Neural cell (in vitro differentiated cells): ENCODE data around the gene SLC12A7. TPM values are rescaled to one million over a fixed set of nuclear protein-coding genes. Genes with fewer than 3 reads are reported as not detected.

ENCODE experiments used
- H2AFZ ChIP-seq: fragments of 200-600, 300-800 bp; sonication (generic), shearing (Covaris generic); 2 replicates; pipeline ENCODE4 v1.6.0; 2014; ENCODE audit warnings: low read depth, mild to moderate bottlenecking, antibody characterized with exemption, low read length, moderate library complexity
- H3F3A ChIP-seq: fragments of 200-600 bp; shearing (Covaris generic); 2 replicates; pipeline ENCODE4 v1.6.1; 2016; ENCODE audit warnings: mild to moderate bottlenecking, moderate library complexity, mixed read lengths, antibody characterized with exemption, low read length; ENCODE audit not compliant: insufficient read depth, poor library complexity, severe bottlenecking
- H3K27ac ChIP-seq: fragments of 200-600, 300-800 bp; sonication (generic), shearing (Covaris generic); 2 replicates; pipeline ENCODE4 v1.5.1; 2014; ENCODE audit warnings: mild to moderate bottlenecking, low read length, moderate library complexity
- H3K27me3 ChIP-seq: fragments of 300-800, 200-600 bp; sonication (generic), shearing (Covaris generic); 2 replicates; pipeline ENCODE4 v1.6.0; 2014; ENCODE audit warnings: mild to moderate bottlenecking, low read depth, low read length, moderate library complexity; ENCODE audit not compliant: insufficient read depth
- H3K36me3 ChIP-seq: fragments of 300-800, 200-600 bp; sonication (generic), shearing (Covaris generic); 2 replicates; pipeline ENCODE4 v1.5.1; 2014; ENCODE audit warnings: mild to moderate bottlenecking, antibody characterized with exemption, low read length, moderate library complexity; ENCODE audit not compliant: insufficient read depth
- H3K4me2 ChIP-seq: fragments of 300-800, 200-600 bp; sonication (generic), shearing (Covaris generic); 2 replicates; pipeline ENCODE4 v1.6.0; 2014; ENCODE audit warnings: mild to moderate bottlenecking, low read length
- H3K4me3 ChIP-seq: fragments of 300-800, 200-600 bp; sonication (generic), shearing (Covaris generic); 2 replicates; pipeline ENCODE4 v1.5.1; 2014; ENCODE audit warnings: mild to moderate bottlenecking, low read length, moderate library complexity
- H3K79me2 ChIP-seq: fragments of 200-600 bp; shearing (Covaris generic); replicated peaks from 2 replicates; pipeline ENCODE4 v1.6.0; 2014; ENCODE audit warnings: mild to moderate bottlenecking, low read length, moderate library complexity; ENCODE audit not compliant: insufficient read depth
- H3K9ac ChIP-seq: fragments of 300-800, 200-600 bp; sonication (generic), shearing (Covaris generic); 2 replicates; pipeline ENCODE4 v1.6.1; 2016; ENCODE audit warnings: mild to moderate bottlenecking, low read length, mixed read lengths
- H3K9me2 ChIP-seq: fragments of 200-600 bp; shearing (Covaris generic); 2 replicates; pipeline ENCODE4 v1.6.1; 2016; ENCODE audit warnings: mild to moderate bottlenecking, low read length, mixed read lengths; ENCODE audit not compliant: insufficient read depth
- H3K9me3 ChIP-seq: fragments of 200-600, 300-800 bp; sonication (generic), shearing (Covaris generic); 2 replicates; pipeline ENCODE4 v1.6.1; 2016; ENCODE audit warnings: mild to moderate bottlenecking, mixed run types, low read length, moderate library complexity, mixed read lengths
- H4K20me1 ChIP-seq: fragments of 200-600 bp; shearing (Covaris generic); 2 replicates; pipeline ENCODE4 v1.6.1; 2016; ENCODE audit warnings: mild to moderate bottlenecking, mixed run types; ENCODE audit not compliant: insufficient read depth
- CTCF ChIP-seq: fragments of 450-650 bp; IDR thresholded peaks from 2 replicates; pipeline ENCODE4 v1.5.1; 2014; ENCODE audit warnings: antibody characterized with exemption, mild to moderate bottlenecking, moderate library complexity; ENCODE audit not compliant: poor library complexity, severe bottlenecking
- EP300 ChIP-seq: fragments of 450-650 bp; conservative IDR thresholded peaks from 2 replicates; pipeline ENCODE4 v1.6.1; 2014; ENCODE audit warnings: antibody characterized with exemption, mild to moderate bottlenecking, moderate library complexity; ENCODE audit not compliant: poor library complexity, severe bottlenecking
- EZH2 ChIP-seq: fragments of 200-600, 300-800 bp; shearing (Covaris generic), sonication (generic); IDR thresholded peaks from 2 replicates; pipeline ENCODE4 v1.6.1; 2014; ENCODE audit warnings: antibody characterized with exemption, low read length, borderline replicate concordance, mild to moderate bottlenecking; ENCODE audit not compliant: insufficient read depth, poor library complexity, severe bottlenecking
- MXI1 ChIP-seq: fragments of 450-650 bp; conservative IDR thresholded peaks from 2 replicates; pipeline ENCODE4 v1.6.1; 2014; ENCODE audit warnings: antibody characterized with exemption, mild to moderate bottlenecking; ENCODE audit not compliant: poor library complexity, severe bottlenecking
- POLR2AphosphoS5 ChIP-seq: IDR thresholded peaks from 2 replicates; pipeline ENCODE4 v1.6.1; 2012
- RAD21 ChIP-seq: fragments of 450-650 bp; conservative IDR thresholded peaks from 2 replicates; pipeline ENCODE4 v1.6.1; 2014; ENCODE audit warnings: antibody characterized with exemption, mild to moderate bottlenecking, moderate library complexity
- REST ChIP-seq: IDR thresholded peaks from 2 replicates; pipeline ENCODE4 v1.6.1; 2012; ENCODE audit warnings: borderline replicate concordance
- SMC3 ChIP-seq: fragments of 450-650 bp; conservative IDR thresholded peaks from 2 replicates; pipeline ENCODE4 v1.6.1; 2014; ENCODE audit warnings: antibody characterized with exemption, mild to moderate bottlenecking, moderate library complexity; ENCODE audit not compliant: poor library complexity
- TAF1 ChIP-seq: IDR thresholded peaks from 2 replicates; pipeline ENCODE4 v1.6.1; 2012; ENCODE audit warnings: low read depth
- polyA plus RNA-seq: library from polyadenylated mRNA; depleted of rRNA; stranded (reverse); fragments of >200 nt; gene quantifications from 2 replicates; pipeline ENCODE4 v1.2.3, GENCODE V29; 2014

SLC12A7 gene
- polyA plus RNA-seq, 1 donor from 2014 or later: 4.5 TPM

GRCh38 chr5:1143670-1143951 is 31.7 kb upstream of the SLC12A7 start:
- H3F3A ChIP-seq: no peaks in the 10 kb centered on the region
- no peak overlapping the region for H3K9ac ChIP-seq
- no peak overlapping the region for H2AFZ ChIP-seq
- H3K27me3 ChIP-seq: no peaks in the 10 kb centered on the region
- no peak overlapping the region for H3K4me3 ChIP-seq
- no peaks in the 10 kb centered on the region for H3K36me3 ChIP-seq
- no peaks in the 10 kb centered on the region for H3K79me2 ChIP-seq
- H4K20me1 ChIP-seq: no peaks in the 10 kb centered on the region
- H3K4me2 ChIP-seq: no peak overlapping the region
- no peak for TF ChIP-seq SMC3
- no peak for TF ChIP-seq EP300
- no peak for TF ChIP-seq POLR2AphosphoS5
- no peak for TF ChIP-seq REST
- no peak for TF ChIP-seq TAF1
- no peak for TF ChIP-seq MXI1
- TF ChIP-seq EZH2: no peak
- no peak for TF ChIP-seq CTCF
- TF ChIP-seq RAD21: no peak
- H3K9me3 ChIP-seq: no peaks in the 10 kb centered on the region
- H3K9me2 ChIP-seq: no peaks in the 10 kb centered on the region
- H3K27ac ChIP-seq: no peak overlapping the region

- Histone ChIP-seq H3K4me3 (no peak overlapping the region), H3K9ac (no peak overlapping the region), H3K27ac (no peak overlapping the region), H3K36me3 (no peaks in the 10 kb centered on the region), H3K9me2 (no peaks in the 10 kb centered on the region), H4K20me1 (no peaks in the 10 kb centered on the region), H3F3A (no peaks in the 10 kb centered on the region), H3K4me2 (no peak overlapping the region), H2AFZ (no peak overlapping the region), H3K27me3 (no peaks in the 10 kb centered on the region), H3K79me2 (no peaks in the 10 kb centered on the region), H3K9me3 (no peaks in the 10 kb centered on the region)
- TF ChIP-seq EZH2 (no peak), SMC3 (no peak), MXI1 (no peak), POLR2AphosphoS5 (no peak), REST (no peak), EP300 (no peak), TAF1 (no peak), CTCF (no peak), RAD21 (no peak)
Measured at GRCh38 chr5:1142886-1143669, 31.2 kb upstream of the SLC12A7 start.
